ENCODE data around the gene ITGA7. TPM values are rescaled to one million over a fixed set of nuclear protein-coding genes. Genes with fewer than 3 reads are reported as not detected.

Gene ITGA7
- total RNA-seq, 1 experiment from 2014 or later: 14.7 TPM

DNA sequence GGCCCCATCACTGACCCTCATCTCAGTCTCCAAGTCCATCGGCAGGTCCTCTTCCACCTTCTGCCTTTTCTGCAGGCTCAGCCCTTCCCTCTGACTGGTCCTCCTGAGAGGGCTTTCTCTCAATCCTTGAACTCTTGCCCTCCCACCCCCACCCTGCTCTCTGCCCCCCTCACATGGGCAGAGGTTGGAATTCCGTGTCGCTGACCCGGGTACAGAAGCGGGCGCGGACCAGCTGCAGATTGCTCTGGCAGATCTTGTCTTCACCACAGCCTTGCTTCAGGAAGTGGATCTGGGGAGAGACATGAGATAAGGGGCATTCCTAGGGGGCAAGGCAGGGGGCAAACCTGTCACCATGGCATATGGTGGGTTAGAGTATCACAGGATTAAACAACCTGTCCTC, 12.4 kb downstream of the ITGA7 start:
- H3K9me3 ChIP-seq (ENCODE audit: low read depth, low read length, poor library complexity, severe bottlenecking): no peaks in the 10 kb centered on the region
- ChIA-PET CTCF (no interaction called here), POLR2A (ENCODE audit: low non-redundant PET) (no interaction called here)
- intact Hi-C loops (cut with micrococcal nuclease; ENCODE audit: unreplicated experiment): no loop called here
- H3K4me3 ChIP-seq (ENCODE audit: low read depth, low read length, poor library complexity, severe bottlenecking): no peak overlapping the region
- TF ChIP-seq, protein P1, sequence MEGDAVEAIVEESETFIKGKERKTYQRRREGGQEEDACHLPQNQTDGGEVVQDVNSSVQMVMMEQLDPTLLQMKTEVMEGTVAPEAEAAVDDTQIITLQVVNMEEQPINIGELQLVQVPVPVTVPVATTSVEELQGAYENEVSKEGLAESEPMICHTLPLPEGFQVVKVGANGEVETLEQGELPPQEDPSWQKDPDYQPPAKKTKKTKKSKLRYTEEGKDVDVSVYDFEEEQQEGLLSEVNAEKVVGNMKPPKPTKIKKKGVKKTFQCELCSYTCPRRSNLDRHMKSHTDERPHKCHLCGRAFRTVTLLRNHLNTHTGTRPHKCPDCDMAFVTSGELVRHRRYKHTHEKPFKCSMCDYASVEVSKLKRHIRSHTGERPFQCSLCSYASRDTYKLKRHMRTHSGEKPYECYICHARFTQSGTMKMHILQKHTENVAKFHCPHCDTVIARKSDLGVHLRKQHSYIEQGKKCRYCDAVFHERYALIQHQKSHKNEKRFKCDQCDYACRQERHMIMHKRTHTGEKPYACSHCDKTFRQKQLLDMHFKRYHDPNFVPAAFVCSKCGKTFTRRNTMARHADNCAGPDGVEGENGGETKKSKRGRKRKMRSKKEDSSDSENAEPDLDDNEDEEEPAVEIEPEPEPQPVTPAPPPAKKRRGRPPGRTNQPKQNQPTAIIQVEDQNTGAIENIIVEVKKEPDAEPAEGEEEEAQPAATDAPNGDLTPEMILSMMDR (conservative IDR thresholded peaks at IDR 0.05; ENCODE audit: low read depth, low read length): no peak
- TF ChIP-seq EZH2 (IDR thresholded peaks at IDR 0.05; ENCODE audit: borderline replicate concordance, low read depth, low read length, poor library complexity, severe bottlenecking): no peak
- DNase-seq (ENCODE audit: low spot score): no peak
- no peak overlapping the region for H3K27ac ChIP-seq (ENCODE audit: low read depth, low read length, poor library complexity, severe bottlenecking)
- BruUV-seq (replicated peaks): no TSS peak
- no peaks in the 10 kb centered on the region for H3K36me3 ChIP-seq (ENCODE audit: insufficient read depth, low read length, poor library complexity, severe bottlenecking)
- no peaks in the 10 kb centered on the region for H3K27me3 ChIP-seq (replicated peaks; ENCODE audit: insufficient read depth, low read depth, low read length, poor library complexity)
- H3K4me1 ChIP-seq (ENCODE audit: insufficient read depth, low read length, poor library complexity, severe bottlenecking): no peaks in the 10 kb centered on the region

DNA sequence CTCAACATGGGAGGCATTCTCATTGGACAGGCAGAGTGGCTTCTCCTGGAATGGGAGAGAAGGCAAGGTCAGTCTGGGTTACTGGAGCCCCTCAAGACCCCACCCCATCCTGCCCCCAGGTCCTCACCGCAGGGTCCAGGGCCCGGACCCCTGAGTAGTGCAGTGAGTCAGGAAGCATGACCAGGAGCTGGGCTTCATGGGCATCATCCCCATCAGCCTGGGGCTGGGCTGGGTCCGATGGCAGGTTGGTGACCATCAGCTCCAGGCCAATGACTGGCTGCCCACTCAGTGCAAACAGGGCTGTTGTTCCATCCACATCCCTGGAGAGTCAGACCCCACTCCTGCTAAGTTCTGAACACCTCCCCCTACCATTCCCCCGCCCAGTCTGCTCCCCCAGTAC, 13.1 kb downstream of the ITGA7 start:
- BruUV-seq (replicated peaks): no TSS peak
- CTCF ChIA-PET: no interaction called here
- no peaks in the 10 kb centered on the region for H3K36me3 ChIP-seq (ENCODE audit: insufficient read depth, low read length, poor library complexity, severe bottlenecking)

DNA sequence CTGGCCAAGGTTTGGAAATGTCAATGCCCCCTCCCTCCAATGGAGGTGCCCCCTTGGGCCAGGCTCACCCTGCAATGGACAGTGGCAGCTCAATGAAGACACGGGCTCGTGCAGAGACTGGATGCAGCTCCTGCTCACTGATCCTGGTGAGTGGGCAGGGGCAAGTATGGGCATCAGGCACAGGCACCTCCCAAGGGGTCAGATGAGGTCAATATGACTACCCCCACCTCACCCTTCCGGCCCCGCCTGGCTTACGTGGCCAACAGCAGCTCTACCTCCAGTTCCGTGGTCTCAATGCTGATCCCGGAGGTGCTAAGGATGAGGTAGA, 13.6 kb downstream of the ITGA7 start:
- no peak for DNase-seq (ENCODE audit: low spot score)
- no peaks in the 10 kb centered on the region for H3K36me3 ChIP-seq (ENCODE audit: insufficient read depth, low read length, poor library complexity, severe bottlenecking)
- H3K27me3 ChIP-seq (replicated peaks; ENCODE audit: insufficient read depth, low read depth, low read length, poor library complexity): no peaks in the 10 kb centered on the region
- H3K4me1 ChIP-seq (ENCODE audit: insufficient read depth, low read length, poor library complexity, severe bottlenecking): no peaks in the 10 kb centered on the region
- POLR2A ChIA-PET (ENCODE audit: low non-redundant PET): no interaction called here
- no peak overlapping the region for H3K4me3 ChIP-seq (ENCODE audit: low read depth, low read length, poor library complexity, severe bottlenecking)
- TF ChIP-seq, protein P1 (conservative IDR thresholded peaks at IDR 0.05; ENCODE audit: low read depth, low read length): no peak
- TF ChIP-seq EZH2 (IDR thresholded peaks at IDR 0.05; ENCODE audit: borderline replicate concordance, low read depth, low read length, poor library complexity, severe bottlenecking): no peak
- CTCF ChIA-PET: no interaction called here
- intact Hi-C loops (cut with micrococcal nuclease; ENCODE audit: unreplicated experiment): no loop called here
- no peak overlapping the region for H3K27ac ChIP-seq (ENCODE audit: low read depth, low read length, poor library complexity, severe bottlenecking)
- no TSS peak for BruUV-seq (replicated peaks)
- no peaks in the 10 kb centered on the region for H3K9me3 ChIP-seq (ENCODE audit: low read depth, low read length, poor library complexity, severe bottlenecking)

More for the DNA sequence above, 13.1 kb downstream of the ITGA7 start:
- Histone ChIP-seq H3K27me3 (replicated peaks; ENCODE audit: insufficient read depth, low read depth, low read length, poor library complexity) (no peaks in the 10 kb centered on the region), H3K27ac (ENCODE audit: low read depth, low read length, poor library complexity, severe bottlenecking) (no peak overlapping the region), H3K4me3 (ENCODE audit: low read depth, low read length, poor library complexity, severe bottlenecking) (no peak overlapping the region), H3K9me3 (ENCODE audit: low read depth, low read length, poor library complexity, severe bottlenecking) (no peaks in the 10 kb centered on the region), H3K4me1 (ENCODE audit: insufficient read depth, low read length, poor library complexity, severe bottlenecking) (no peaks in the 10 kb centered on the region)
- no peak for DNase-seq (ENCODE audit: low spot score)
- intact Hi-C loops (cut with micrococcal nuclease; ENCODE audit: unreplicated experiment): no loop called here
- POLR2A ChIA-PET (ENCODE audit: low non-redundant PET): no interaction called here
- TF ChIP-seq, protein P1 (conservative IDR thresholded peaks at IDR 0.05; ENCODE audit: low read depth, low read length): no peak
- TF ChIP-seq EZH2 (IDR thresholded peaks at IDR 0.05; ENCODE audit: borderline replicate concordance, low read depth, low read length, poor library complexity, severe bottlenecking): no peak
